ENCODE data around the gene CTTN. TPM values are rescaled to one million over a fixed set of nuclear protein-coding genes. Genes with fewer than 3 reads are reported as not detected.
A peak's percentile ranks its signal among the peaks of the same experiment; 100 is the strongest.

CTTN gene
- total RNA-seq, 4 donors from 2014 or later = 261 to 536 (median 402) TPM

GRCh38 chr11:70381350-70381749 is 17.0 kb upstream of the CTTN start:
- no peak for TF ChIP-seq CTCF (IDR thresholded peaks at IDR 0.05)
- no peak for TF ChIP-seq POLR2A (IDR thresholded peaks at IDR 0.05)
- Histone ChIP-seq H3K9me3 (no peaks in the 10 kb centered on the region), H3K27me3 (no peaks in the 10 kb centered on the region), H3K4me1 (no peaks in the 10 kb centered on the region), H3K4me3 (no peak overlapping the region), H3K36me3 (peaks cover 0 to 57% (median 0%) of the 10 kb centered on the region in 3 donors), H3K27ac (no peak overlapping the region)
- DNase-seq = no peak

GRCh38 chr11:70381872-70382861 is 16.2 kb upstream of the CTTN start:
- Histone ChIP-seq H3K36me3 (peaks cover 0 to 48% (median 0%) of the 10 kb centered on the region in 3 donors), H3K4me1 (no peaks in the 10 kb centered on the region), H3K27ac (no peak overlapping the region), H3K27me3 (no peaks in the 10 kb centered on the region), H3K4me3 (no peak overlapping the region), H3K9me3 (no peaks in the 10 kb centered on the region)
- DNase-seq = no peak
- no peak for TF ChIP-seq POLR2A (IDR thresholded peaks at IDR 0.05)
- no peak for TF ChIP-seq CTCF (IDR thresholded peaks at IDR 0.05)

- no peaks in the 10 kb centered on the region for H3K4me1 ChIP-seq
- H3K36me3 ChIP-seq = peaks cover 0 to 31% (median 0%) of the 10 kb centered on the region in 3 donors
- H3K27me3 ChIP-seq = no peaks in the 10 kb centered on the region
- H3K27ac ChIP-seq = no peak overlapping the region
- DNase-seq = no peak
- no peak overlapping the region for H3K4me3 ChIP-seq
- H3K9me3 ChIP-seq = no peaks in the 10 kb centered on the region
- no peak for TF ChIP-seq CTCF (IDR thresholded peaks at IDR 0.05)
- TF ChIP-seq POLR2A (IDR thresholded peaks at IDR 0.05) = no peak
Observed at GRCh38 chr11:70383664-70384565, 14.4 kb upstream of the CTTN start.

- Histone ChIP-seq H3K36me3 (peaks cover 0 to 28% (median 0%) of the 10 kb centered on the region in 3 donors), H3K27me3 (no peaks in the 10 kb centered on the region), H3K4me3 (no peak overlapping the region), H3K9me3 (no peaks in the 10 kb centered on the region), H3K27ac (no peak overlapping the region), H3K4me1 (no peaks in the 10 kb centered on the region)
- no peak for DNase-seq
- no peak for TF ChIP-seq CTCF (IDR thresholded peaks at IDR 0.05)
- no peak for TF ChIP-seq POLR2A (IDR thresholded peaks at IDR 0.05)
Observed at GRCh38 chr11:70384566-70385152, 13.7 kb upstream of the CTTN start.

- no peaks in the 10 kb centered on the region for H3K4me1 ChIP-seq
- H3K9me3 ChIP-seq = no peaks in the 10 kb centered on the region
- DNase-seq = peak in 1 of 3 donors; percentile 21
- no peak overlapping the region for H3K27ac ChIP-seq
- no peaks in the 10 kb centered on the region for H3K27me3 ChIP-seq
- no peak for TF ChIP-seq POLR2A (IDR thresholded peaks at IDR 0.05)
- TF ChIP-seq CTCF (IDR thresholded peaks at IDR 0.05) = no peak
- H3K4me3 ChIP-seq = no peak overlapping the region
- H3K36me3 ChIP-seq = peaks cover 0 to 12% (median 0%) of the 10 kb centered on the region in 3 donors
Observed at GRCh38 chr11:70387564-70387963, 10.8 kb upstream of the CTTN start.

Data from Peyer's patch (tissue), 4 donors.